ENCODE data around the gene HCCS.

HCCS gene

DNA sequence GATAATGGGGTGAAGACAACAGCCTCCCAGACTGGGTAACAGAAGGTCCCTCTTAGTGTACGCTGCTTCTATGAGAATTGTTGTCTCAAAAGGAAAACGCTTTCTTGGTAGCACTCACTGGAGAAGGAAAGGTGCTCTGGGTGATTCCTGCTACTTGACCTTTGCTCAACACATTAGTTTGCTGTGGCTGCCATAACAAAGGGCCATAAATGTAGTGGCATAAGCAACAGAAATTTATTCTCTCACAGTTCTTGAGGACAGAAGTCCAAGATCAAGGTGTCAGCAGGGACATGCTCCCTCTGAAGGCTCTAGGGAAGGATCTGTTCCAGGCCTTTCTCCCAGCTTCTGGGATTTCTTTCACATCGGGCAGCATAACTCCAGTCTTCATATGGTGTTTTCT lies 19.0 kb downstream of the HCCS start:
- DNase-seq (ENCODE audit: low read depth in 1 of 2, low spot score in 1 of 2): no peak
- in situ Hi-C loops (cut with HindIII; ENCODE audit: low pct_unique_long_range_greater_than_20kb, low sequenced_read_pairs): no loop called here
- no peak for TF ChIP-seq JUND (IDR thresholded peaks at IDR 0.05; ENCODE audit: low read depth)

DNA sequence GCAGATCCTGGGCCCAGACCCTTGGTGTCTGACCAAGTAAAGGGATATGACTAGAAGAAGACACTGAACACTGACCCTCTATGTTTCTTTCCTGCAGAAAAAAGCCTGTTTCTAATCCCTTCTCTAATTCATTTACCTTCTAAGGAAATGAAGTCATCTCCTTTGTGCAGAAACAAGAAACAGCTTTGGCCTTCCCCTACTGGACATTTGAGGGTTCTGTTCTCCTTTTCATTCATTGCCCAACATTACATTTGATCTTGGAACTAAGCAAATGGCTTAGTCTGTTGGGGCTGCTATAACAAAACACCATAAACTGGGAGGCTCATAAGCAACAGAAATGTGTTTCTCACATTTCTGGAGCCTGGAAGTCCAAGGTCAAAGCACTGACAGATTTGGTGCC lies 20.0 kb downstream of the HCCS start:
- in situ Hi-C loops (cut with HindIII; ENCODE audit: low pct_unique_long_range_greater_than_20kb, low sequenced_read_pairs): no loop called here
- no peak for DNase-seq (ENCODE audit: low read depth in 1 of 2, low spot score in 1 of 2)
- TF ChIP-seq JUND (IDR thresholded peaks at IDR 0.05; ENCODE audit: low read depth): no peak

DNA sequence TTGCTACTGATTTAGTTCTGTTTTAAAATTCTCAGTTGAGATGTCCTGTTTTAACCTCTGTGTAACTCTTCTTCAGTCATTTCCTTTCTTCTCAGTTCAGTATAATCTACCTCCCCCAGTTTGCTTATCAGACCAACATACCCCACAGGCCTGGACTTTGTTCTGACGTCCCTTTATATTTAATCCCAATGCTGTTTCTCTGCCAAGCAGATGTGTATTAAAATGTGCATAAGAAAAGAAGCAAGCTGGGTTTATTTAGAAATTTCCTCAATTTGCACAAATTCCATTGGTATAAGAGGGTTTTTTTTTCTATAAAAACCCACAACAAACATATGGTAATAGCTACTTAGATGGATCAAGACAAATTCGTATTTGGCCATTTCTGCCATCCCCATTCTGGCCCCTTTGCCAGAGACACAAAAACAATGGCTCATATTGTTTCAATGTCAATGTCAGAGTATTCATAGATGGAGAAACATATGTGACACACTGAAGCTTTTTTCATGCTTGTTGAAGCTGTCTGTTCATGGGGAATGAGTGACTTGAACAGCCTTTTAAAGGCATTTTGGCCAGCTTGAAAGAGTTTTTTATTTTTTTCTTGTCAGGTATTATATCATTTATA lies 24.5 kb downstream of the HCCS start:
- no peak for TF ChIP-seq JUND (IDR thresholded peaks at IDR 0.05; ENCODE audit: low read depth)
- in situ Hi-C loops (cut with HindIII; ENCODE audit: low pct_unique_long_range_greater_than_20kb, low sequenced_read_pairs): no loop called here
- no peak for DNase-seq (ENCODE audit: low read depth in 1 of 2, low spot score in 1 of 2)

DNA sequence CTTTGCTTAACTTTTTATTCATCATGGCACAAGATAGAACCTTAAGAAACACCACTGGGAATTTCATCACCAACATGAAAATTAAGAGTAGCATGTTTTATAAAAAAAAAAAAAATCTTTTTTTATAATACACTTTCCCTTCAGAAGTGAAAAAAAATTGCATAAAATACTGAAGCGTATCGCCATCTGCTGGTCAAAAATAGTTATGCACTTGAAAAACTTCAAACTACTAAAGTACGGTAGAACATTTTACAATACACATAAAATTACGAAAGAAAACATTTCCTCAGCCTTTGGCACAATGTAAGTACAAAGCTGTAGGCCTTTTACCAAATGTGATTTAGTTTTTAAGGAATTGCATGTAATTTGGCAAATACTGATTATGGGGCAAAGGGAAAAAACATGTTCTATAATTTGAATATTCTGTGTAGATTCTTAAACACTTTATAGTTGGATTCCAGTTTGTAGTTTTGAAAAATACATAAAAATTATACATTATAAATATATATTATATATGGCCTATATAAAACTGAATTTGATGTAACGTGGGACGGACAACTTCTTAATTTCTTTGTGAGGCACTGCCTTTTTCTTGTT lies 26.5 kb downstream of the HCCS start:
- DNase-seq (ENCODE audit: low read depth in 1 of 2, low spot score in 1 of 2): peak in 1 of 2 experiments; percentile 33
- in situ Hi-C loops (cut with HindIII; ENCODE audit: low pct_unique_long_range_greater_than_20kb, low sequenced_read_pairs): no loop called here
- TF ChIP-seq JUND (IDR thresholded peaks at IDR 0.05; ENCODE audit: low read depth): no peak

DNA sequence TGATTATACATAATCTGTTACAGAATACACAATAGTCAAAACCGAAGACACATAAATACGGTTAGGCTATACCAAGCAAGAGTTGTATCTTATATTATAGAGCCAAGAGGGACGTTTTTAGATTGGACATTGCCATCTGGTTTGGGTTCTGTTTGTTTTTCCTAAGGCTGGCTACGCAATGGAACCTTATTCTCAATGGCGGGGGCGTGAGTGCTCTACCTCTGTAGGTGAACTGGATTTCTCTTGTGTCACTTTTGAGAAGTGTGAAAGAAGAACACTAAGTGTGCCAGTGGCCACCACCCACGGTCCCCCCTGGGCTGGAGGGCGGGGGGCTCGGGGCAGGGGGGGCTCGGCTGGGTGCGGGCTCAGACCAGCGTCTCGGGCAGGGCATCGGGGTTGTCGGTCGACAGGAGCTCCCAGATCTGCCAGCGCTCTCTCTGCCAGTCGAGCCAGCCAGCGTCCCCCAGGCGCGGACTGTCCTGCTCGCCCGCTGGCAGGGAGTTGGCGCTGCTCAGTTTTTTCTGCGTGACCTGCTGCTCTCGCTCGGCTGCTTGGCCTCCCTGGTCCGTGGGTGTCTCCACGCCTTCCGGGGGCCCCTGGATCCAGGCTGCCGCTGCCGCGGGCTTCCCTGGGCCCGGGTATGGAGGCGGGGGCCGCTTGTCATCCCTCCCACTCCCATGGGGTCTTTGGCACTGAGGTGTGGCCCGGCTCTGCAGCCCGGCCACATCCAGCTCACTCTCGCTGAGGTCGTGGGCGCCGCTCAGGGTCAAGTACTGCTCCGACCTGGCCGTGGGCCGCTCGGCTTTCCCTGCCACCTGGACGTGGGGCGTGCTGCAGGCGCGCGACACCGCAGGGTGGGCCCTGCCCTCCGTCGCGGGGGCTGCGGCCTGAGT lies 27.6 kb downstream of the HCCS start:
- in situ Hi-C loops (cut with HindIII; ENCODE audit: low pct_unique_long_range_greater_than_20kb, low sequenced_read_pairs): no loop called here
- TF ChIP-seq JUND (IDR thresholded peaks at IDR 0.05; ENCODE audit: low read depth): no peak
- peak in 1 of 2 experiments; percentile 2 for DNase-seq (ENCODE audit: low read depth in 1 of 2, low spot score in 1 of 2)

DNA sequence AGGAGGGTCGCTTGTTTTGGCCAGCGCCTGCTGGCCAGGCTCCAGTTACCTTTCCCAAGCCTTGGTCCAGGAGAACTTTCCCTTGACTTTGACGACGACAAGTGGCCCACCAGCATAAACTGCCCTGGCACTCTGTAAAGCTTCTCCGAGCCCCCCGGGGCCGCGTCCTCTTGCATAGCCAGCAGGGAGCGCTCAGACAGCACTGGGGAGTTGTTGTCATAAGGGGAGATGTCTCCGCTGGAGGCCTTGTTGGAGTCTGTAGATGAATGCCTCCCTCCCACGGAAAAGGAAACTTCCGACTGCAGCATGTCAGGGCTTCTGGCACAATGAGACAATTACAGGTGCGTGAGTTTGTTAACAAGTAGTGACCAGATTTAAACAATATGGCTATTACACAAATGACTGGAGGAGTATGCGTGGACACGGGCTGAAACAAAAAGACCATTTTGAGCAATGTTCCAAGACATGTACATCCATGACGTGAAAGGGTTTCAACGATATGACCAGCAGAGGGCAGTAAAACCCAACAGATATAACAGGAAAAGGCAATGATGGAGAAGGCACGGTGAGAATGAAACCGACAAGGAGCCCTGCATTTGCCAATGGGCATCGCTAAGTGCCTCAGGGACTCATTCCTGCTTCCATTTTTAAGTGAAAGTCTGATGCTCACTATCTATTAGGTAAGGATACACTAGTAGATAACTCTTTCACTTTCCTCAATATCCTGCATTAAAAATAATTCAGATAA lies 33.0 kb downstream of the HCCS start:
- in situ Hi-C loops (cut with HindIII; ENCODE audit: low pct_unique_long_range_greater_than_20kb, low sequenced_read_pairs): no loop called here
- DNase-seq (ENCODE audit: low read depth in 1 of 2, low spot score in 1 of 2): peak; percentile 41 to 86
- TF ChIP-seq JUND (IDR thresholded peaks at IDR 0.05; ENCODE audit: low read depth): no peak

DNA sequence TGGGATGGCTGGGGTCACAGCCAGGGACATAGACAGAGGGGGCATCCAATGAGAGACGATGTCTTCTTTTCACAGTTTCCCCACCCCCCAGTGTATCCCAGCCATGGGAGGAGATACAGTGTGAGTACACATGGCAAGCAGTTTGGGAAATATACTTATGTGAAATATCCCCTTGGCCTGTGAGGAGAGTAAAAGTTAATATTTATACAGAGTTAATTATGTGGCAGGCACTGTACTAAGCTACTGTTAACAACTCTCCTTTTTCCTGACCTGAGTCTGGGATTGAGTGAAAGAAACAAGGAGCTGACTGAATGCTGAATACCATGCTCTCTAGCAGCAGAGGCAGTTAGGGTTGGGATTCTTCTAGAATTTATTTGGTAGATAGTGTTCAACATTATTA lies 35.3 kb downstream of the HCCS start:
- no peak for DNase-seq (ENCODE audit: low read depth in 1 of 2, low spot score in 1 of 2)
- in situ Hi-C loops (cut with HindIII; ENCODE audit: low pct_unique_long_range_greater_than_20kb, low sequenced_read_pairs): no loop called here
- TF ChIP-seq JUND (IDR thresholded peaks at IDR 0.05; ENCODE audit: low read depth): no peak

DNA sequence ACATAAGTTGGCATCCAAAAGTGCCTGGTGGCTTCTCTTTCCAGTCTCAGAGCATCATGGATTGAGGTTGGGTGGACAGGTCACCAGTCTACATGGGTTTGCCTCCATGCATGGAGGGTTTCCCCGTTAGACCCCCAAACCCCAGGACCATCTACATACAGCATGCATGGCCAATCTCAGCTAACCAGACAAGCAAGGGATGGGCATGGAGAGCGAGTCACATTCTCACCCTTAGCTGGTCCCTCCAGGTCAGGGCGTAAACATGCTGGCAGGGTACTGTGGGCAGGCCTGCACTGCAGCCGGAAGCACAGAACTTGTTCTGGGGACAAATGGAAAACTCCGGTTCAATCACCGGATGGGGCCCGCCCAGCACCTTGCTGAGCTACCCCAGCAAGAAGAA lies 37.3 kb downstream of the HCCS start:
- TF ChIP-seq JUND (IDR thresholded peaks at IDR 0.05; ENCODE audit: low read depth): no peak
- in situ Hi-C loops (cut with HindIII; ENCODE audit: low pct_unique_long_range_greater_than_20kb, low sequenced_read_pairs): no loop called here

DNA sequence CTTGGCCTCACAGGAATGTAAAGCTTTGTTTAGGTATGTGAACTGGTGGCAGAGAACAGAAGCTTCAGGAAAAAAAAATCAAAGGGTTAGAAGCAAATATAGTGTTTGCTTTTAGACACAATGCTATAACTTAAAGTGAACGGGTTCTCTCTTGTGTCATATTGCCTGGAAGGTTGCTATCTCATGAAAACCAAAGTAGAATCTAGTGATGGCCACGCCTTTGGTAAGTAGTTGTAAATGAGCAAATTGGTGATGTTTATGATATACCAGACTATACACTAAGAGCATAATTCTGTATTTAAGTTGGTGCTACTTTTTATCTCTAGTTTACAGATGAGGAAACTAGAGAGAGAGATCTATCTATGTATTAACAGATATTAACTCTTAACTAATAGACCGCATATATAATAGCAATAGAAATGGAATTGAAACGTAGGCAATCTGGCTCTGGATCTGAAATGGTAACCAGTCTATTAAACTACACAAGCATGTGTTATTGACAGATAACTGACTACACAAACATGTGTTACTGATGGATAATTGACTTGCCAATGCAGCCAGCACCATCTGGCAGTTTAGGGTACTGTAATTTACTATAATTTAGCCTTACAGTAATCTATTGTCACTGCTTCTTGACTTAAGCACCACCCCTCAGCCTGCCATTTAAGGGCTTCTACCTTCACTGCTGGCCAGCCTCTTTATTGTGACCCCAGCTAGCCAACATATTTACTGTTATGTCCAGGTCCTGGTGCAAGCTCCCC lies 40.8 kb downstream of the HCCS start:
- in situ Hi-C loops (cut with HindIII; ENCODE audit: low pct_unique_long_range_greater_than_20kb, low sequenced_read_pairs): no loop called here
- DNase-seq (ENCODE audit: low read depth in 1 of 2, low spot score in 1 of 2): no peak

More for the DNA sequence above, 37.3 kb downstream of the HCCS start:
- no peak for DNase-seq (ENCODE audit: low read depth in 1 of 2, low spot score in 1 of 2)

DNA sequence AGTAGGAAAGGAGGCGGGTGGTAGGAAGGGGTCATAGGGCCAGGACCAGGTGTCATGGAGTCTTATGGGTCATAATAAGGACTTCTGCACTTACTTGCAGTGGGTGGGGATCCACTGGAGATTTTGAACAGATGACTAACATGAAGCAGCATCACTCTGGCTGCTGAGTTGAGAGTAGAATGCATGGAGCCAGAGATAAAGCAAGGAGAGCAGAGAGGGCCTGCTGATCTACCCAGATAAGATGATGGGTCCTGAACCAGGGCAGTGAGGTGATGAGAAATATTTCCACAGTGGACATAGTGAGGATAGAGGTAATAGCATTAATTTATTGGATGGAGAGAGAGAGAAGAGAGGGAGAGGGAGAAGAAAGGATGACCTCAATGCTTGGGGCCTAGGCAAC lies 48.0 kb downstream of the HCCS start:
- in situ Hi-C loops (cut with HindIII; ENCODE audit: low pct_unique_long_range_greater_than_20kb, low sequenced_read_pairs): no loop called here
- TF ChIP-seq JUND (IDR thresholded peaks at IDR 0.05; ENCODE audit: low read depth): no peak

More for the DNA sequence above, 40.8 kb downstream of the HCCS start:
- no peak for TF ChIP-seq JUND (IDR thresholded peaks at IDR 0.05; ENCODE audit: low read depth)

DNA sequence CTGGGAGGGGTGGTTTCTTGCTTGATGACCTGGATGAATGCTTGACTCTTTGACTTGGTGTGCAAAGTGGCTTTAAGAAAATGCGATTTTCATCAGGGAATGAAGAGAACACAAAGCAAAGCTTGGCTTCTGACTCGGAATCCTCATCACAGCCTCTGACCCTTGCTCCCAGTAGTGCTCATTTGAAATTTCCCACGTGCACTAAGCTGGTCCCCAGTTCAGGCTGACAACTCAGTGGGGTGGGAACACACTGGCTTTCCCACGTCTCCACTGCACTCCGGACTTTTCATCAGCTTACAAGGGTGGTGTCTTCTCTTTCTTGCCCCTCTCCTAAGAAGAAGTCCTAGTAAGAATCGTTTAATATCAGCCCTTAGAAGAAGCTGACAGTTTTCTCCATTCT lies 53.3 kb downstream of the HCCS start:
- in situ Hi-C loops (cut with HindIII; ENCODE audit: low pct_unique_long_range_greater_than_20kb, low sequenced_read_pairs): no loop called here
- no peak for TF ChIP-seq JUND (IDR thresholded peaks at IDR 0.05; ENCODE audit: low read depth)
- no peak for DNase-seq (ENCODE audit: low read depth in 1 of 2, low spot score in 1 of 2)

More for the DNA sequence above, 48.0 kb downstream of the HCCS start:
- DNase-seq (ENCODE audit: low read depth in 1 of 2, low spot score in 1 of 2): no peak

DNA sequence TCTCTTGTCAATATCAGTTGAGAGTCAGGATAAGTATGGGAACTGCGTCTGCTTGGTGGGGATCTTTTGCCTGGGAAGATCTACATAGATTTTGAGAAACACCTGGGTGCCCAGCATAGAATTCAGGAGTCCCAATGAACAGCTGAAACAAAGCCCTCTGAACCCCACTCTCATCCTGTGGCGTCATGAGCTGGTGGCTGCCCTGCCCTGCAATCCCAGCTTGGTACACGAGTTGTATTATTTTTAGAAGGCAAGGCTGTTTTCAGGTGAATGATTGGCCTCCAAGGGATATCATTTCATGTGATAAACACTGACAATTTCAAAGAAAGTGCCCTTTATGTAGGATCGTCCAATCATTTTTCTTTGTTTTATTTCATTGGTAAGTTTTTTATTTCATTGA lies 60.8 kb downstream of the HCCS start:
- in situ Hi-C loops (cut with HindIII; ENCODE audit: low pct_unique_long_range_greater_than_20kb, low sequenced_read_pairs): no loop called here
- no peak for DNase-seq (ENCODE audit: low read depth in 1 of 2, low spot score in 1 of 2)
- no peak for TF ChIP-seq JUND (IDR thresholded peaks at IDR 0.05; ENCODE audit: low read depth)
